HuH-7 (cell line): Measurements from ENCODE around the gene MISP3.

Source experiments
- DNase-seq: peaks from one replicate; pipeline ENCODE4 v3.0.0; 2011; ENCODE audit warnings: low spot score

MISP3 gene

DNA sequence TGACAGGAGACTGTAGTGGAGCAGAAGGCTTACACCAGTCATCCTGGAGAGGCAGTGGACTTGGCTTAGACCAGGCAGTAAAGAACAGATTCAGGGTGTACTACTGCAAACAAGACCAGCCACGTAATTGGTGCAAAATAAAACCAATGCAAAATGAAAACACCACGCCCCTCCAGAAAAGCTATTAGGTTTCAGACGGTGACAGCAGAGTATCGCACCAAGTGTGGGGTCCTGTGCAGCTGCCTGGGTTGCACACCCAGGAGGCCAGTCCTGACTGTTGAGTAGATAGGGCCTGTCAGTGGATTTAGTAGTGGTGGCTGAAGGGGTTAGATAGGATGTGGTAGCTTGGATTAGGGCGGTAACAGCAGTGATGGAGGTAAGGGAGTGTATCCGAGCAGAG lies 50.3 kb downstream of the MISP3 start:
- no peak for DNase-seq
